NCI-H526 (cell line): ENCODE data around the gene MOB3B.
"Not testable (repeated sequence)": the region's sequence is repeated elsewhere in the genome, so short reads cannot be mapped to it uniquely, and the experiment has no call there.

Experiments
- DNase-seq, 2 experiments: peaks; one replicate each; lab custom pipeline; 2025; lab: John Stamatoyannopoulos, UW

Gene MOB3B

GRCh38 chr9:27475057-27475595, 54.5 kb downstream of the MOB3B start:
- DNase-seq, result no peak

DNA sequence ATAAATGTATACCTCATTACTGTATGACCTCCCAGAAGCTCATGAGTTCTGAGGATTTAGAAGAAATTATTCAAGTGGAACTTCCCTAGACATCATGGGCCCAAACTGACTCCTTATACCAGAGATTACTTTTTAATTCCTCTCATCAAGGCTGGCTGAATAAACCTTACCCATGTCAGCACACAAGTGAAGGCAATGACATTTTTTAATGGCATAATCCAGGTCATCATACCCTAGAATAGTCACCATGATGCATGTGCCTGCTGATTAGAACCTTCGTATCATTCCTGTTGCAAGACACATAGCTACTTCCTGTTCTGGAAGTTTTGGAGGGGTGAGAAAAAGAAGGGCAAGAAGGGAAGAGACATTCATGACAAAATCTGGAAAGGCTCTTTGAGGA, 55.3 kb downstream of the MOB3B start:
- no peak for DNase-seq

DNA sequence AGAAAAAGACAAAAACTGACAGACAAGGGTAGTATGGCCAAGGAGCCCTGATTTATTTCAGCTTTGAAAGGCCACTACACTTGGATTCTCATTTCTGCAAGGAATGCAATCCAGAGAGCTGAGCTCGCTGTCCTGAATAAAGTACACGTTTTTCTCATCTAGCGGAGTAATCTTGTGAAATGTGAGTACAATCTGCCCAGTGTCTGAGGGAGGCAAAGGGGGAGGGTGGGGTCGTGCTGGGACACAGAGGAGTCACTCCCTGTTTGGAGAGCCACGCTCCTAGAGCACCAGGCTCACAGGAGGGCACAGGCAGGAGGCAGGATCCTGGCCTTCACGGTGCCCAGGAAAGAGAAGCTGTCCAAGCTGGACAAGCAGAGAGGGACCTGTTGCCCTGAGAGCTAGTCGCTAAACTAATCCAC, 56.5 kb downstream of the MOB3B start:
- no peak for DNase-seq

DNA sequence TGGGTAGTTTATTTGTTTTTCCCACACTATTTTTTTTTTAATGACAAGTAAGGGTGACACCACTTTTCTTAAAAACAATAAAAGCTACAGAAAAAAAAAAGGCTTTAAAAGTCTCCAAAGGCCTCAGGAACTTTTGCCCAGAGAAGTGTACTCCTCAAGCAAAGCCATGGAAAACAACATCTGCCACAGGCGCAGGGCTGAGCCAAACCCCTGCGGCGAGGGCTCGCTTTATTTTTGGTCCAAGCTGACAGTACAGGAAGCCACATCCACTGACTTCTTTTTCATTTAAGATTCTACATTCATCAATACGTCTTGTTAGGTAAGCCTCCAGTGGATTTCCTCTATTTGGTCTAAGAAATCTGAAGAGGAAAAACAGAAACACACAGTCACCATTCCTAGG, 57.4 kb downstream of the MOB3B start:
- no peak for DNase-seq

DNA sequence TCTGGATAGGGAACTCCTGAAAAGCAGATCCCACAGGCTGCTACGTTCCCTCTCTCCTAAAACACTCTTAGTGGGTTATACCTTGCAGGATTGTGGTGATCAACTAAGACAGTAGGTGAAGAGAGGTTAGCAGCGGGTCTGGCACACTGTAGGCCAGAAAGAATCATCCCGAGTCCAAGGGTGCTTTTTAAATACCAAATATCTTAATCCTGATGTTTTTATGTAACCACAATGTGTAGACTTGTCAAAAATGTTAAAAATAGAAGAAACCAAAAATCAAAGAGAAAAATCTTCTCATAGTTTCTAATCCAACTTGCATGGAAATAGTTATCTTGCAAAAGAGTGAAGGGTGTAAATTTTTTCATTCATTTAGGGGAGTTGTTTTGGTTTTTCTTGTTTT, 57.8 kb downstream of the MOB3B start:
- no peak for DNase-seq

- no peak for DNase-seq
Measured at GRCh38 chr9:27471366-27471765, 58.2 kb downstream of the MOB3B start.

- DNase-seq, result no peak
Measured at GRCh38 chr9:27470291-27470856, 59.2 kb downstream of the MOB3B start.

DNA sequence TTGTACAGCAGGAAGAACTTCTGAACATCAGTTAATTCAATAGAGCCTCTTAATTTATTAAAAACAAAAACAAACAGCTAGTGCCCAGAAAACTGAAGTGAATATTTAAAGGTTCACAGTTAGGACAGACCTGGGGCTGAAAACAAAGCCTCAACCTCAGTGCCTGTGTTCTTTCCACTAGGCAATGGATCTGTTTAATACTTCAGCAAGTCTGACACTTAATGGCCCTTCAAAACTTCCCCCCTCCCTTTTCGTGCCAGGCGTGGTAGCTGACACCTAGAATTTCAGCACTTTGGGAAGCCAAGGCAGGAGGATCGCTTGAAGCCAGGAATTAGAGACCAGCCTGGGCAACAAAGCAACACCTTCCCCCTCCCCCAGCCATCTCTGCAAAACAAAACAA, 60.1 kb downstream of the MOB3B start:
- no peak for DNase-seq

GRCh38 chr9:27468462-27469110, 61.0 kb downstream of the MOB3B start:
- no peak for DNase-seq

- DNase-seq, result no peak
Measured at GRCh38 chr9:27468000-27468399, 61.6 kb downstream of the MOB3B start.

DNA sequence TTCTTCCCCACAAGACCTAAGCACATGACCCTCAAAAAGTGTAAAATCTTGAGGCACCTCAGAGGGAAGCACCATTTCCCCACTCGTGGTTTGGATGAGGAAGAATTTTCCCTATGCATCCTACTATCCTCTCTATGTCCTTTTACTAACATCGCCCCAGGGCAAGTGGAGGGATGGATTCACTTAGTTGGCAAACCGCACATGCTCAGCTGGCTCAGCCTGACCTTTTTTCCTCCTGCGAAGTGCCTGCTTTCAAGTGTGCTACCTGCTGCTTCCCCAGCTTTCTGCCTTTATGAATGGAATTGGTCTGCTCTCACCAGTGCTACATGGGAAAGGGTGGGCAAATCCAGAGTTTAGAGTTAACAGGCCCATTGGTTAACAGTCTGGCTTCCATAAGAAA, 62.1 kb downstream of the MOB3B start:
- DNase-seq, result no peak

DNA sequence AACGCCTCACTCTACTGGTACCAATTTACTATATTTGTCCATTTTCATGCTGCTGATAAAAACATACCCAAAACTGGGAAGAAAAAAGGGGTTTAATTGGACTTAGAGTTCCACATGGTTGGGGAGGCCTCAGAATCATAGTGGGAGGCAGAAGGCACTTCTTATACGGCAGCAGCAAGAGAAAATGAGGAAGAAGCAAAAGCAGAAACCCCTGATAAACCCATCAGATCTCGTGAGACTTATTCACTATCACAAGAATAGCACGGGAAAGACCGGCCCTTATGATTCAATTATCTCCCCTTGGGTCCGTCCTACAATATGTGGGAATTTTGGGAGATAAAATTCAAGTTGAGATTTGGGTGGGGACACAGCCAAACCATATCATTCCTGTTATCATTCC, 63.1 kb downstream of the MOB3B start:
- DNase-seq, result not testable (repeated sequence)

- not testable (repeated sequence) for DNase-seq
Measured at GRCh38 chr9:27464950-27465349, 64.7 kb downstream of the MOB3B start.

DNA sequence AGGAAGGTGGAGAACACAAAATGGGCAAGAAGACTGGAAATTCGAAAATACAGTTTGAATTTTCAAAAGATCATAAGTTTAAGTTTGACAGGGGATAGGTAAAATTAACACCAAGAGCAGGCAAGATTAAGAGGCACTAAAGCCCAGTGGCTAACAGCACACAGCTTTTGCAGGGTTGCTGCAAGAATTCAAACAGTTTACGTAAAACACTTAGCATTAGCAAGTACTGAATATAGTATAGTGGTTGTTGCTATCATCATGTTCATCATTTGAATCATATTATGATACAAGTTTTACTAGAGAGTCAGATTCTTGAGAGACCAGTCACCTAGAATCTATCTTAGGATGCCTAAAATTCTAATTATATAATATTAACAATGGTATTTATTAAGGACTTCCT, 66.8 kb downstream of the MOB3B start:
- DNase-seq, result no peak

- DNase-seq, result no peak
Measured at GRCh38 chr9:27462434-27462833, 67.2 kb downstream of the MOB3B start.

- no peak for DNase-seq
Measured at GRCh38 chr9:27460226-27461023, 69.2 kb downstream of the MOB3B start.

DNA sequence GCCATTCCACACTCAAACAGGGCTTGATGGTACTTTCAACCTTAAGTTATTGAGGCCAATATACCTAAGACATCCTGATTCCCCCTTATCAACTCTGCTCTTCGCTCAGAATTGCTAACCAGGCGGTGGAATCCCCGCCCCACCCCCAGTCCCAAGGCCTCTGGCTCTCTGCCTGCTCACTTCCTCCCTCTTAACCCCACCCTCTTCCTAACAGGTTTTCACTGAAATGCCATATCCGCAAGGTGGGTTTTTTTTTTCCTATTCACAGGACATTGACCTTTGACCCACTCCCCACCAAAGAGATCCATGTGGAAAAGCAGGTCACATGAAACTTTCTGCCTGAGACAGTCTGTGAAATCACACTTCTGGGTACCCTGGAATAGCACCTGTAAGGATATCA, 72.2 kb downstream of the MOB3B start:
- DNase-seq, result no peak

- DNase-seq, result no peak
Measured at GRCh38 chr9:27453860-27454553, 75.6 kb downstream of the MOB3B start.

GRCh38 chr9:27451207-27451797, 78.3 kb downstream of the MOB3B start:
- no peak for DNase-seq

DNA sequence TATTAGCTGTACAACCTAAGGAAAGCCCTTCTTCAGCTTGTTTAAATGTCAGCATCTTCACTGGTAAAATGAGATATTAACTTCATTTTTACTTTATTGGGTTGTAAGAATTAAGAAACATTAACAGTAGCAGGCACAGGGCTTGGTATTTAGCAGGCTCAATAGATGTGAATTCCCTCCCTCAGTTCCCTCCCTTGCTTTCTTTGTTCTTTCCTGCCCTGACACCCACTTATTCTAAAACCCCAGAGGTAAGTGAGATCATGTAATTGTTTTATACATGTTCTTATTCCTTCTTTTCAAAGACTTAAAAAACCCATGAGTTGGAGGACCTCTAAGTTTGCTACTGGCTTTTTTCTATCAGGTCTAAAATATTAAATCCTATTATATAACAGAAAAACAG, 78.9 kb downstream of the MOB3B start:
- DNase-seq, result no peak

GRCh38 chr9:27448356-27448755, 81.3 kb downstream of the MOB3B start:
- not testable (repeated sequence) for DNase-seq
